CD4-positive, alpha-beta T cell treated with Interleukin-12 subunit alpha and Interleukin-12 subunit beta, for 1 hour (primary cell): ENCODE data around the gene VEGFB.

Experiments used
- DNase-seq: peaks from one replicate; pipeline ENCODE4 v3.0.0-alpha.2; 2020

VEGFB gene

DNA sequence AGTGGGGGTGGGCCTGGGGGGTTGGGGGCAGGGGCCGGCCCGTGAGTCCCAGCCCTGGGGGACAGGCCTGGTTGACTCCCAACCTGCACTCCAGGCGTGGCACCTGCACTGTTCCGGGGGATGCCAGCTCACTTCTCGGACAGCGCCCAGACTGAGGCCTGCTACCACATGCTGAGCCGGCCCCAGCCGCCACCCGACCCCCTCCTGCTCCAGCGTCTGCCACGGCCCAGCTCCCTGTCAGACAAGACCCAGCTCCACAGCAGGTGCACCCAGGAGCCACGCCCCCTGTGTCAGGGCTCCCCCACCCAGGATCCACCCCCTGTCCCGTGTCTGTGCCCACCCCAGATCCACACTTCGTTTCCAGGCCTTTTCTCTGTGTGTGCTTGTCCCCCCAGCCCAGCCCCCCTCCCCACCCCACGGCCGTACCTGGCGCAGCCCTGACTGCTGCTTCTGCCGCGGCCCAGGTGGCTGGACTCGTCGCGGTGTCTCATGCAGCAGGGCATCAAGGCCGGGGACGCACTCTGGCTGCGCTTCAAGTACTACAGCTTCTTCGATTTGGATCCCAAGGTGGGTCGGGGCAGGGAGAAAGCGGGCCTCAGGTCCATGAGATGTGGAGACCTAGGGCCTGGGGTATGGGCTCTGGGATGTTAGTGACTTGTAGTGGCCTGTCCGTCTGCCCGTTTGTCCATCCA lies 23.1 kb upstream of the VEGFB start:
- no peak for DNase-seq

DNA sequence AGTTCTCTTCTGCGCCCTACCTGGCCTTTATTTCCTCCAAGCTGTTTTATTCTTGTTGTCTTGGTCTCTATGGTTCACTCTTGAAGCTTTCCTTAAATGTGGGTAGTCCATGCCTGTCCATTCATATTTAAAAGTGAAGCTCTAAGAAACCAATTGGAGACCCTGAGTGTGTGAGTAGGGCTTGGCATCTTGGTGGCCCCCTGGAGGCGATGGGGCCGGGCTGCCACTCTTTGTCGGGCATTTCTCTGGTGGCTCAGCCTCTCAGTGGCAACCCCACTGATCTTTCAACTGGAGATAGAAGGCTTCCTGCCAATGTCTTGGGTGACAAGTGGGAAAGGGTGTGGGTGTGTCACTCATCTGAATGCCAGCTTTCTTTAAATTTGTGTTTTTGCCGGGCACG lies 17.5 kb upstream of the VEGFB start:
- no peak for DNase-seq

DNA sequence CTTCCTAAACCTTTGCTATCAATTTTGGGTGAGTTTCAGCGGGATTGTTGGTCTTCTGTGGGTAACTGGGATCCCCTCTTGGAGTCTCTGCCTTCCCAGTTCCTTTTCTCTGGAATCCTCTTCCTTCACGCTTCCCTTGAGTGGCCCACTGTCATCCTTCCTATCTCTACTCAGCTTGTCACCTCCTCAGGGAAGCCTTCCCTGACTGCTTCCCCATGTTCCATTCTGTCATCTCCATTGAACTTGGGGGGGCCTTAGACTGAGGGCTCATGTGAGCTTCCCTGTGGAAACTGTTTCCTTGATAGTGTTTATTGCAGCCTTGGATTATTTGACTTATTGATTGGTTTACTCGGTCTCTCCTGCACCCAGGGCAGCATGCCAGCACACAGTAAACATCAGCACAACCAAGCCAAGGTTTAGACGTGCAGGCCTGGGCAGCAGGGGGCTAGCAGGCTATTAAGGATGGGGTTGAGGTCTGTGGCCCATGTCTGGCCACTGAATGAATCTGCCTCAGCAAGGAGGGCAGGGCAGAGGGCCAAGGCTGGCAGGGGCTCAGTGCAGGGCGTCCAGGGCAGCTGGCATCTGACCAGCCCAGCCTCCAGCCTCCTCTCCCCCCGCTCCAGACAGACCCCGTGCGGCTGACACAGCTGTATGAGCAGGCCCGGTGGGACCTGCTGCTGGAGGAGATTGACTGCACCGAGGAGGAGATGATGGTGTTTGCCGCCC lies 15.6 kb upstream of the VEGFB start:
- DNase-seq = no peak

DNA sequence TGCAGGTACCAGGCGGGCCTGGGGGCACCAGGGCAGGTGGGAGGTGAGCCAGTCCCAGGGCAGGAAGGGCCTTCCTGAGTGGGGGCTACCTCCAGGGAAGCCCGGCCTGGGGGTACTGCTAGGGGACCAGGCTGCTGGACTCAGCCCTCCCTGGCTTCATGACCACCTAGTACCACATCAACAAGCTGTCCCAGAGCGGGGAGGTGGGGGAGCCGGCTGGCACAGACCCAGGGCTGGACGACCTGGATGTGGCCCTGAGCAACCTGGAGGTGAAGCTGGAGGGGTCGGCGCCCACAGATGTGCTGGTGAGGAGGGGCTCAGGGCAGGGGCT lies 15.1 kb upstream of the VEGFB start:
- no peak for DNase-seq

DNA sequence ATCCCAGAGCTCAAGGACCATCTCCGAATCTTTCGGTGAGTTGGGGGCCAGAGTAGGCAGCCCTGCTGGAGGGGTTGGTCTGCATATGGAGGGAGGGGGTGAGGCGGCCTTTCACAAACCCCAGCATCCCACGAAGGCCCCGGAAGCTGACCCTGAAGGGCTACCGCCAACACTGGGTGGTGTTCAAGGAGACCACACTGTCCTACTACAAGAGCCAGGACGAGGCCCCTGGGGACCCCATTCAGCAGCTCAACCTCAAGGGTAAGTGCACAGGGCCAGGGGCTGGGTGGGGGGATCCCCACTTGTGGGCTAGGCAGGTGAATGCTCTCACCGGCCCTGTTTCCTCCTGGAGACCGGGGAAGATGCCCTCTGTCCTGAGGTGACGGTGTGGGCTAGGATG lies 14.6 kb upstream of the VEGFB start:
- no peak for DNase-seq

DNA sequence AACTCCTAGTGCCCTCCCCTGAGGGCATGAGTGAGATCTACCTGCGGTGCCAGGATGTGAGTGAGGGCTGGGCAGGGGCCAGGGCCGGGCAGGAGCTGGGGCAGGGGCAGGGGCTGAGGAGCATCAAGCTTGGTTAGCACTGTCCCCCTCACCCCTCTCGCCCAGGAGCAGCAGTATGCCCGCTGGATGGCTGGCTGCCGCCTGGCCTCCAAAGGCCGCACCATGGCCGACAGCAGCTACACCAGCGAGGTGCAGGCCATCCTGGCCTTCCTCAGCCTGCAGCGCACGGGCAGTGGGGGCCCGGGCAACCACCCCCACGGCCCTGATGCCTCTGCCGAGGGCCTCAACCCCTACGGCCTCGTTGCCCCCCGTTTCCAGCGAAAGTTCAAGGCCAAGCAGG lies 14.1 kb upstream of the VEGFB start:
- DNase-seq = no peak

DNA sequence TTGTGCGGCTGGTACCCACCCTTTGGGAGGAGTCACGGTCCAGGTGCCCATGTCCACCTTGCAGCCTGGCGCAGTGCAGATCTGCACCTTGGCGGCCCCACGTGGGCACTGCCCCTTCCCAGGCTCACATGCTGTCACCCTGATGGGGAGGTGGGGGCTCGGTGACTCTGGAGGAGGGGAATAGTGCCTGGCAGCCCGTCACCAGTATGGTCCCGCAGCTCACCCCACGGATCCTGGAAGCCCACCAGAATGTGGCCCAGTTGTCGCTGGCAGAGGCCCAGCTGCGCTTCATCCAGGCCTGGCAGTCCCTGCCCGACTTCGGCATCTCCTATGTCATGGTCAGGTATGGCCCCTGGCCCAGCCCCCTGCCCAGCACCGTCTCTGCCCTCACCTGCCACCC lies 13.6 kb upstream of the VEGFB start:
- no peak for DNase-seq

DNA sequence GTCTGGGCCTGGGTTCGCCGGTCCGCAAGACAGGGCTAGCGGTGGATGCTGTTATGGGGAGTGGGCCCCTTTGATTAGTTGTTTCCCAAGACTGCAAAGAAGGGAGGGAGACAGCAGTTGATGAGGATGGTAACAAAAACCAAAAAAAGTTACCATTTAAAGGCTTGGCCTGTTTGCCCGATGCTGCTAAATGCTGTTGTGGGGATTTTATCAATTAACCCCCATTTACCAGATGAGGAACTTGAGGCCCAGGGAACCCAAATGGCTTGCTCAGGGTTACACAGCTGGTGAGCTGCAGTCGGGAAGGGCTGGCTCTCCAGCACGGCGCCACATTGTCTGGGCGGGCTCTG lies 11.8 kb upstream of the VEGFB start:
- no peak for DNase-seq

DNA sequence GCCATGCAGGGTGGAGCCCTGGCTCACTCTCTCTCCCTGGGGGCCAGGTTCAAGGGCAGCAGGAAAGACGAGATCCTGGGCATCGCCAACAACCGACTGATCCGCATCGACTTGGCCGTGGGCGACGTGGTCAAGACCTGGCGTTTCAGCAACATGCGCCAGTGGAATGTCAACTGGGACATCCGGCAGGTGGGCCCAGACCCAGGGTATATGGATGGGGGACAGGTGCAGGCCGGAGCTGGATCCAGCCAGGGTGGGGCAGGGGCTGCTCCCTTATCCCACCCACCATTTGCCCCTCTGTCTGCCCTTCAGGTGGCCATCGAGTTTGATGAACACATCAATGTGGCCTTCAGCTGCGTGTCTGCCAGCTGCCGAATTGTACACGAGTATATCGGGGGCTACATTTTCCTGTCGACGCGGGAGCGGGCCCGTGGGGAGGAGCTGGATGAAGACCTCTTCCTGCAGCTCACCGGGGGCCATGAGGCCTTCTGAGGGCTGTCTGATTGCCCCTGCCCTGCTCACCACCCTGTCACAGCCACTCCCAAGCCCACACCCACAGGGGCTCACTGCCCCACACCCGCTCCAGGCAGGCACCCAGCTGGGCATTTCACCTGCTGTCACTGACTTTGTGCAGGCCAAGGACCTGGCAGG lies 11.3 kb upstream of the VEGFB start:
- DNase-seq = no peak

DNA sequence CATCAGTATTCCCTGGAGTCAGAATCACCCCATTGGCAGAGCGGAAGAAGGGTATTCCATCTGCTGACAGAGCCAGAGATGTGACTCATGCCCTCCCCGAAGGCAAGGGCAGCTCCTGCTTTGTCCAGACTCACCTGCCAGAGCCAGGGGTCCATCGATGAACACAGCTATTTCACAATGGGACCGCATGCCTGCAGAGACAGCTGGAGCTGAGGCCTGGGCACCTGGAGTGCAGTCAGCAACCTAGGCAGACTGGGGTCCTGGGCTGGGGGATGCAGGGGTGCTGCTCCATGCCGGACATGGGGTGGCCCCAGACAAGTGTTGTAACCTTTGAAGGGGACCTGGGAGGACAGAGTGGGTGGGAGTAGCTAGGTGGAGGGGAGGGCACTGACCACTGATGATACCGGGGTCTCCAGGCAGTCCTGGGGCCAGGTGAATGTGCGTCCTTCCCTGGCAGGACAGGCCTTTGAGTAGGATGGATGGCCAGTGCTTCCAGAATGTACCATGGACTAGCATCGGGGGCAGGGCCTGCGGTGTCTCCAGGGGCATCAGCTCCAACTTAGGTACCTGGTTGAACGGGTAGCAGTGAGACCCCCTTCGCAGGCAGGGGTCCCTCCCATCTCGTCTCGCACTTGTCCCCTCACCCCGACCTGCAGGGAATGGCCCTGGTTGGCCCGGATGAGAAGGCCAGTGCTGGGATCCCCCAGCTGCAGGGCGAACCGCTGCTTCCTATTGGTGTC lies 10.1 kb upstream of the VEGFB start:
- DNase-seq = no peak

DNA sequence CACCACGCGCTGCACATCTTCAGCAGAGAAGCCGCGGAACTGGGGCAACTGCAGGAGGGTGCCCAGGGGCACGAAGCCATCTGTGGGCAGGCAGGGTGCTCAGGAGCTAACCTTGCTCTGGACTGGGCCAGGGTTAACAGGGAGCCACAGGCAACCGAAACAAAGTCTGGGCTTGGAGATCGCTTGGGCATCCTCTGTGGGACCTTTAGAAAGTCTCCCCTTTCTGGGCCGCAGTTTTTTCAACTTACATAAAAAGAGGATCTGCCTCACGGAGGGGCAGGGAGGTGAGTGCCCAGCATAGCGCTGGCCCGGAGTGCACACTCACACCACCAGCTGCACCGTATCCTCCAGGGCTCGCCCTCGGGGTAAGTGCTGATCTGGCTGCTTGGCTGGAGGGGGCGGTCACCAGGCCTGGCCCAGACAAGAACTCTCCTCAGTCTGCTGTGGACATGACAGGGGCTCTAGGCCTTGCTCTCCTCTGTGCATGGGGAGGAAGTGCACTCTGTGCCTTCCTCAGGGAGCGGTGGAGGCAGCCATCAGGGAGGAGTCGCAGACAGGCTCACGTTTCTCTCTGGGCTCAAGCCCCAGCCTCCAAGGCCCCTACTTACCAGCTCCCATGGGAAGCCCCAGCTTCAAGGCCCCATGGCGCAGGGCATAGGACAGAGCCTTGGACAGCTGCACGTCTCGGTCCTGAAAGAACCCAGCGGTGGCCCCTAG lies 9.3 kb upstream of the VEGFB start:
- DNase-seq = no peak

DNA sequence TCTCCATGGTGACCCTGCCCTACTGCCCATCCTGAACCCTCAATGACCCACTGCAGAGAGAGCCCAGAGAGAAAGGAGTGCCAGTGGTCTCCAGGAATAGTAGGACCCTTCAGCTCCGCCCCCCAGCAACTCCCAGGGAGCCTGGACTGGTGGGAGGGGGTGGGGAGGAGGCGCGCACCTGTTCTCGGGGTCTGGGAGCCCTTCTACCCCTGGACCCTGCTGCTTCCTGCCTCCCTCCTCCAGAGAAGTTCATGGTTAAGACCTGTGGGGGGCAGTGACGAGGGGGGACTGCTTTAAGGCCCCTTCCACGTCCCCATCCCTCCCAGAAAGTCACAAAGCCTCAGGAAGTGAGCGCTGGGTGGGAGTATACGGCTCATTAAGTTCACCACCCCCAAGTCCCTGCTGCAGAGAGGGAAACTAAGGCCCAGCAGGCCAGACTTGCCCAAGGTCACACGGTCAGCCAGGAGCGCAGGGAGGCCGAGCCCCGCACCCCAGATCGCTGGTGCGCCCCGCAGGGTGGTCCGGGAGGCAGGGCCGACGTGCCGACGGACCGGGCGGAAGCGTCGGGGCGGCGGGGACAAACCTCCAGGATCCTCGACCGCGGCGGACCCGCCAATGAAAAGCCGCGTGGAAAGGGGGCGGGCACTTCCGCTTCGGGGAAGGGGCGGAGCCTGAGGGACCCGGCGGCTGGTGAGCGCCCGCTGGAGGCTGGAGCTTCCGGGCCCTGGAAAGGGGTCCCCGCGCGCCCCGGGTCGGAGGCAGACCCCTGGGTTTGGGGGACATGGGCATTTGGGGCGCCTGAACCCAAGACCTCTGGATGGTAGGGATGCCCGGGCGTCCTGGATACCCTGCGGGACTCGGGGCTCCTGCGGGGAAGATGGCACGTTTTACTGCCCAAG lies 8.5 kb upstream of the VEGFB start, which contains the start of the genes NUDT22 and TRPT1:
Gene NUDT22, plus strand, starts transcription at position 667 of the 899 bp plus-strand sequence. CDS start 379 bp downstream, outside the sequence.
Gene TRPT1, minus strand, starts transcription at position 579 of the 899 bp plus-strand sequence. Its CDS starts 326 bp downstream, at position 253.
- peak; percentile 88 for DNase-seq

DNA sequence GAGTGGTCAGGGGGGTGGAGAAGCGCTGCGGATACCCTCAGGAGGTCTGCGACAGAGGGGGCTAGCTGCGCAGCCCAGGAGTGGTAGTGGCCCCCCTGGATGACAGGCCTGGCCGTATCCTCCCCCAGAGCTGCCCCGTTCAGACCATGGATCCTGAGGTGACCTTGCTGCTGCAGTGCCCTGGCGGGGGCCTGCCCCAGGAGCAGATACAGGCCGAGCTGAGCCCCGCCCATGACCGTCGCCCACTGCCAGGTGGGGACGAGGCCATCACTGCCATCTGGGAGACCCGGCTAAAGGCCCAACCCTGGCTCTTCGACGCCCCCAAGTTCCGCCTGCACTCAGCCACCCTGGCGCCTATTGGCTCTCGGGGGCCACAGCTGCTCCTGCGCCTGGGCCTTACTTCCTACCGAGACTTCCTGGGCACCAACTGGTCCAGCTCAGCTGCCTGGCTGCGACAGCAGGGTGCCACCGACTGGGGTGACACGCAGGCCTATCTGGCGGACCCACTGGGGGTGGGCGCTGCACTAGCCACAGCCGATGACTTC lies 7.8 kb upstream of the VEGFB start:
- peak; percentile 69 for DNase-seq

DNA sequence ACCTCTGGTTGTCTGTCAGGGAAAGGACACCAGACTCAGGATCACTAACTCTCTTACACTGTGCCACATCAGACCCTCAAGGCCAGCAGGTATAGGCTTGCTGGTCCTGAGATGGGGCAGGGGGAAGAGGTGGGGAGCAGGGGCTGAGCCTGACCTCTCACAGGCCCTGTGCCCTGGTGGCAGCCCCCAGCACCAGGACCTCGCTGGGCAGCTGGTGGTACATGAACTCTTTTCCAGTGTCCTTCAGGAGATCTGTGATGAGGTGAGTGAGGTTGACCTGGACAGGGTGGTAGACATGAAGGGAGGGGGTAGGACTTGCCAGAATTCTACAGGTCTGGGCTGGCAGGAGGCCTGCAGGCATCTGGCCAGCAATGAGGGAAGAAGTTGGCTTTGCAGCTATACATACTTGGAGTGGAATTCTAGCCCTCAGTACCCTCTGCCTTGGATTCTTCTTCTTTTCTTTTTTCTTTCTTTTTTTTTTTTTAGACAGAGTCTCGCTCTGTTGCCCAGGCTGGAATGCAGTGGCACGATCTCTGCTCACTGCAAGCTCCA lies 6.9 kb upstream of the VEGFB start:
- no peak for DNase-seq

DNA sequence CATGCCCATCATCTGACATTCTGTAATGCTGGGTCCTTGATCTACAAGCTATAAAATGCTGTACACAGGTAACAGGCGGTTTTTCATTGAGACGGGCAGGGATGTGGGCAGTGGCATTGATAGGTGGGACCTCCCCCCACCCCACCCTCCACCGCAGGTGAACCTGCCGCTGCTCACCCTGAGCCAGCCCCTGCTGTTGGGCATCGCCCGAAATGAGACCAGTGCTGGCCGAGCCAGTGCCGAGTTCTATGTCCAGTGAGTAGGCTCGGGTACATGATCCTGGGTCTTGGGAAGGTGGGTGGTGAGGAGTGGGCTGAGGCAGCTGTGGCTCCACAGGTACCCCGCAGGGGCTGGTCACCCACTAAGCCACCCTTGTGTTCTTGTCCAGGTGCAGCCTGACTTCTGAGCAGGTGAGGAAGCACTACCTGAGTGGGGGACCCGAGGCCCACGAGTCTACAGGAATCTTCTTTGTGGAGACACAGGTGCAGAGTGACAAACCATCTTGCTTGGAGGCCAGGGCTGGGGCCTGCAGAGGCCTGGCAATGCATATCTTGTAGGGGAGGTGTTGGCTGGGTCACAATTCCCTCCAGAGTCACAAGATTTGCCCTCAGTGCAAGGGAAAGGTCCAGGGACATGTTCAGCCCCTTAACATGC lies 5.2 kb upstream of the VEGFB start:
- no peak for DNase-seq

DNA sequence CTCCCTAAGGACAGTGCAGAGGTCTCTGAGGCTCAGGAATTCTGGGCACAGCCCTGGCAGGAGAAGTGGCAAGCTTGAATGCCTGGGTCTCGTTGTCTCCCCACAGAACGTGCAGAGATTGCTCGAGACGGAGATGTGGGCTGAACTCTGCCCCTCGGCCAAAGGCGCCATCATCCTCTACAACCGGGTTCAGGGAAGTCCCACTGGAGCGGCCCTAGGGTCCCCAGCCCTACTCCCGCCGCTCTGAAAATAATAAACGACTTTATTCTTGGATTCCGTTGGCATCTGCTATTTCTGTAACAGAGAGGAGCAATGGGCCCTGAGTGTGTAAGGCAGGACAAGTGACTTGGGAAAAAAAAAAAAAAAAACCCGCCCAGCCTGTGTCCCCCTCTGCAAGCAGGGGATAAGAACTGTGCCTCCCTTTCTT lies 4.6 kb upstream of the VEGFB start:
- no peak for DNase-seq

DNA sequence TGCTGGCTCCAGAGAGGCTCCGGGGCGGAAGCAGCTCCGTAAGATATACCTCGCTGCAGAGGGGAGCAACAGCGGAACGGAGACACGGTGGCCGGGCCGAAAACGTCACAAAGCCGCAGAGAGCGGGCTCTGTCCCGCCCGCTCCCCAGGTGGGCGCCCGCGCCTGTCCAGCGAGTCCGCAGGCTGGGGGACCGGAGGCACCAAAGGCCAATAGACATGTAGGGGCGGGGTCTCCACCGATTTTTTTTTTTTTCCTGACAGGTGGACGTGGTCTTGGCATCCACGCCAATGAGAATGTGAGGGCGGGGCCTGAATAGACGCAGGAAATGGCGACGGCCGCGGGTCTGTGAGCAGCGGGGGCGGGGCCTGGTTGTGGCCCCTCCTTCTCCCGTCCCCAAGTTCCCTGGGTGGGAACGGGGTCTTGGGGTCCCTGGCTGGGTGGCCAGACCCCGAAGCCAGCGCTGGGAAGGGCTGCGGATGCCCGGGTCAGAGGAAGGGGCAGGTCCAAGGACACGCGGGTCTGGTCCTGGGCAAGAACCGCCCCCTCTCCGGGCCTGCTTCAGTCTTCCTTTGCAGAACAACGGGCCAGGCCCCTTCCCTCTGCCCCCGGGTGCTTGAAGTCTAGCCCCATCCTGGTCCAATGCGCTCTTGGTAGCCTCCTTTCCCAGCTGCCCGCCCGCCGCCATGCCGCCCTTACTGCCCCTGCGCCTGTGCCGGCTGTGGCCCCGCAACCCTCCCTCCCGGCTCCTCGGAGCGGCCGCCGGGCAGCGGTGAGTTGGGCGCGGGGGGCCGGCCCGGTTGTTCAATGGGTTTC lies 4.0 kb upstream of the VEGFB start, which contains the start of gene DNAJC4:
Gene DNAJC4, plus strand, starts transcription at position 378 of the 814 bp plus-strand sequence. Its CDS starts 307 bp downstream, at position 685.
- DNase-seq = peak; percentile 90

DNA sequence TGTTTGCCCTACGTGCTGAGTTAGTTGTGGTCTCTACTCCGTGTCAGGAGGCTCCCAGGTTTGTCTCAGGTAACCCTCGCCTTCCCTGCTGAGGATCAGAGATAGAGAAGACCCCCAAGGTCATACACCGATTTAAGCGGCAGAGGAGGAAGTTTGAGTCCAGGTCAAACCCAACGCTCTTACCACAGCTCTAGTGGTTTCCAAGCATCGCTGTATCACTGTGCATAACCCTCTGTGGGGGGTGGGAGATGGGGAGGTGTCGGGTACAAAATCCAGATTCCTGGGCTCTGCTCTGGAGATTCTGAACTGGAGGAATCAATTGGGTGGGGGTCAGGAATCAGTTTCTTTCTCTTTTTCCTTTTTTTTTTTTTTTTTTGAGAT lies 3.4 kb upstream of the VEGFB start:
- no peak for DNase-seq

DNA sequence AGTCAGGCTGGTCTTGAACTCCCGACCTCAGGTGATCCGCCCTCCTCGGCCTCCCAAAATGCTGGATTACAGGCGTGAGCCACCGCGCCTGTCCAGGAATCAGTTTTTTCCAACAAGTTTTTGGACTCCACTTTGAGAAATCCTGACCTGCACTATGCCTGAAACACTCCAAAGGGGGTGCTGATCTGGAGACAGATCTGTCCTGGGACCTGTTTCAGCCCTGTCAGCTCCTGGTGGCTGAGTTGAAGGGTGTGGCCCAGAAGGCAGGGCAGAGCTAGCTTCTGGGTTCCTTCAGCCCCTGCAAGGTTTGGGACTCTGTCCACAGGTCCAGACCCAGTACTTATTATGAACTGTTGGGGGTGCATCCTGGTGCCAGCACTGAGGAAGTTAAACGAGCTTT lies 2.8 kb upstream of the VEGFB start:
- no peak for DNase-seq
